CD8-positive, alpha-beta memory T cell (primary cell): ENCODE measurements around the gene STK11IP. TPM values are rescaled to one million over a fixed set of nuclear protein-coding genes. Genes with fewer than 3 reads are reported as not detected.

Experiments used
- CTCF ChIA-PET: fragments of 350-600 bp; sonication (Branson Sonifier 250); formaldehyde crosslinking; loops from one replicate; lab custom pipeline; 2021; ENCODE audit warnings: antibody characterized with exemption; lab: Charles Lee
- POLR2A ChIA-PET: fragments of 350-600 bp; sonication (Branson Sonifier 250); formaldehyde crosslinking; loops from one replicate; lab custom pipeline; 2021; ENCODE audit warnings: antibody characterized with exemption; lab: Charles Lee
- DNase-seq, 5 donors: peaks; one replicate each; pipeline versions ENCODE4 v3.0.0 to v3.0.0-alpha.2; 2020 to 2022; ENCODE audit warnings: mixed read lengths in 1 of 5
- H3K27ac ChIP-seq: one replicate; pipeline ENCODE4 v1.7.0; 2013; ENCODE audit warnings: low read depth, mild to moderate bottlenecking, low read length, moderate library complexity
- H3K27me3 ChIP-seq: 2 replicates; pipeline ENCODE4 v1.7.0; 2013; ENCODE audit warnings: low read length, mild to moderate bottlenecking; ENCODE audit not compliant: insufficient read depth, poor library complexity, severe bottlenecking
- H3K36me3 ChIP-seq: 2 replicates; pipeline ENCODE4 v1.7.0; 2013; ENCODE audit warnings: mild to moderate bottlenecking, low read length, moderate library complexity; ENCODE audit not compliant: insufficient read depth
- H3K4me1 ChIP-seq: 2 replicates; pipeline ENCODE4 v1.7.0; 2013; ENCODE audit warnings: mild to moderate bottlenecking, low read length, moderate library complexity; ENCODE audit not compliant: insufficient read depth
- H3K4me3 ChIP-seq: 2 replicates; pipeline ENCODE4 v1.7.0; 2013; ENCODE audit warnings: mild to moderate bottlenecking, low read length
- H3K9me3 ChIP-seq: 2 replicates; pipeline ENCODE4 v1.7.0; 2013; ENCODE audit warnings: mild to moderate bottlenecking, low read length
- H3K27ac Mint-ChIP-seq, 8 donors: one replicate each; pipeline ENCODE4 v1.8.0; 2020 to 2021; ENCODE audit warnings: mixed read lengths in 8 of 8, mild to moderate bottlenecking in 6 of 8, inconsistent platforms in 3 of 8, moderate library complexity in 3 of 8
- H3K27me3 Mint-ChIP-seq, 2 donors: one replicate each; pipeline ENCODE4 v1.8.0; 2020 to 2021; ENCODE audit warnings: mixed read lengths in 2 of 2, mild to moderate bottlenecking in 1 of 2, moderate library complexity in 1 of 2
- H3K36me3 Mint-ChIP-seq, 3 donors: one replicate each; pipeline ENCODE4 v1.8.0; 2020 to 2021; ENCODE audit warnings: mixed read lengths in 3 of 3, inconsistent platforms in 1 of 3, mild to moderate bottlenecking in 1 of 3
- H3K4me1 Mint-ChIP-seq, 3 donors: one replicate each; pipeline ENCODE4 v1.8.0; 2020 to 2021; ENCODE audit warnings: mixed read lengths in 3 of 3, inconsistent platforms in 1 of 3, mild to moderate bottlenecking in 1 of 3
- H3K4me3 Mint-ChIP-seq, 7 donors: one replicate each; pipeline ENCODE4 v1.8.0; 2020 to 2021; ENCODE audit warnings: mixed read lengths in 7 of 7, mild to moderate bottlenecking in 6 of 7, moderate library complexity in 4 of 7, inconsistent platforms in 2 of 7
- H3K9me3 Mint-ChIP-seq, 5 donors: one replicate each; pipeline ENCODE4 v1.8.0; 2020 to 2022; ENCODE audit warnings: mixed read lengths in 5 of 5, mild to moderate bottlenecking in 3 of 5, moderate library complexity in 2 of 5, inconsistent platforms in 1 of 5
- polyA plus RNA-seq: library from polyadenylated mRNA; unstranded; fragments of 300-500 nt; fragmentation: Illumina TruSeq; gene quantifications from one replicate; pipeline ENCODE4 v1.2.3, GENCODE V29; 2021
- total RNA-seq, 2 experiments: library from RNA; stranded (reverse); gene quantifications; one replicate each; pipeline ENCODE4 v1.2.3, GENCODE V29; 2021

STK11IP gene
- total and polyA plus RNA-seq, 3 experiments from 2014 or later = 12.6 to 32.2 (median 26.2) TPM

- Histone ChIP-seq H3K4me1 (no peaks in the 10 kb centered on the region), H3K27me3 (peaks cover 6% of the 10 kb centered on the region), H3K9me3 (no peaks in the 10 kb centered on the region), H3K4me3 (no peak within 1 kb of the TSS), H3K27ac (no peak within 1 kb of the TSS), H3K36me3 (no peaks in the 10 kb centered on the region)
- peak in 1 of 5 donors; percentile 16 for DNase-seq
- no peaks in the 10 kb centered on the region for H3K36me3 Mint-ChIP-seq
- H3K27ac Mint-ChIP-seq = peak within 1 kb of the TSS in 1 of 8 donors; percentile 2
- H3K9me3 Mint-ChIP-seq = no peaks in the 10 kb centered on the region
- peaks cover 18 to 48% of the 10 kb centered on the region in 2 donors for H3K27me3 Mint-ChIP-seq
- ChIA-PET POLR2A (interaction anchor here (0.7 kb wide), 1 partner anchor 371 kb away, joined by 4 read pairs; no protein-coding TSS in a partner anchor), CTCF (interaction anchor here (1.5 kb wide), 1 partner anchor 16 kb away, joined by 4 read pairs; no protein-coding TSS in a partner anchor)
- H3K4me1 Mint-ChIP-seq = peaks cover 5 to 8% (median 5%) of the 10 kb centered on the region in 3 donors
- H3K4me3 Mint-ChIP-seq = peak within 1 kb of the TSS; percentile 62 to 92 (median 75)
Observed at GRCh38 chr2:219627103-219628100, 29.7 kb downstream of the STK11IP start, which contains the start of gene SLC4A3. Gene SLC4A3, plus strand, starts transcription at chr2:219627630. Its CDS starts 363 bp downstream, at chr2:219627993.

- peak overlapping the region in 3 of 7 donors; percentile 23 to 55 (median 32) for H3K4me3 Mint-ChIP-seq
- H3K36me3 ChIP-seq = no peaks in the 10 kb centered on the region
- no peaks in the 10 kb centered on the region for H3K9me3 Mint-ChIP-seq
- peaks cover 18 to 52% of the 10 kb centered on the region in 2 donors for H3K27me3 Mint-ChIP-seq
- H3K9me3 ChIP-seq = no peaks in the 10 kb centered on the region
- peaks cover 5 to 8% (median 5%) of the 10 kb centered on the region in 3 donors for H3K4me1 Mint-ChIP-seq
- no peak overlapping the region for H3K4me3 ChIP-seq
- no peak overlapping the region for H3K27ac Mint-ChIP-seq
- ChIA-PET CTCF (interaction anchor here (1.0 kb wide), 1 partner anchor 12 kb away, joined by 3 read pairs; no protein-coding TSS in a partner anchor), POLR2A (no interaction called here)
- no peak for DNase-seq
- H3K36me3 Mint-ChIP-seq = no peaks in the 10 kb centered on the region
- H3K27me3 ChIP-seq = peaks cover 6% of the 10 kb centered on the region
- H3K4me1 ChIP-seq = no peaks in the 10 kb centered on the region
- H3K27ac ChIP-seq = no peak overlapping the region
Observed at GRCh38 chr2:219628235-219628985, 30.8 kb downstream of the STK11IP start.

- H3K36me3 ChIP-seq = no peaks in the 10 kb centered on the region
- no peak overlapping the region for H3K27ac ChIP-seq
- ChIA-PET POLR2A (no interaction called here), CTCF (interaction anchor here (1.0 kb wide), 1 partner anchor 11 kb away, joined by 3 read pairs; no protein-coding TSS in a partner anchor)
- Mint-ChIP-seq H3K4me3 (peak overlapping the region in 1 of 7 donors; percentile 54), H3K27me3 (peaks cover 19 to 50% of the 10 kb centered on the region in 2 donors), H3K36me3 (no peaks in the 10 kb centered on the region), H3K4me1 (peaks cover 5 to 8% (median 5%) of the 10 kb centered on the region in 3 donors), H3K9me3 (no peaks in the 10 kb centered on the region), H3K27ac (no peak overlapping the region)
- no peak overlapping the region for H3K4me3 ChIP-seq
- H3K9me3 ChIP-seq = no peaks in the 10 kb centered on the region
- H3K4me1 ChIP-seq = no peaks in the 10 kb centered on the region
- DNase-seq = no peak
- peaks cover 6% of the 10 kb centered on the region for H3K27me3 ChIP-seq
Observed at GRCh38 chr2:219628986-219629901, 31.6 kb downstream of the STK11IP start.

- H3K4me3 Mint-ChIP-seq = no peak overlapping the region
- DNase-seq = no peak
- POLR2A ChIA-PET = no interaction called here
- Histone ChIP-seq H3K4me3 (no peak overlapping the region), H3K27ac (no peak overlapping the region), H3K27me3 (peaks cover 6% of the 10 kb centered on the region), H3K9me3 (no peaks in the 10 kb centered on the region), H3K4me1 (no peaks in the 10 kb centered on the region), H3K36me3 (no peaks in the 10 kb centered on the region)
- H3K27me3 Mint-ChIP-seq = peaks cover 17 to 47% of the 10 kb centered on the region in 2 donors
- no peaks in the 10 kb centered on the region for H3K9me3 Mint-ChIP-seq
- CTCF ChIA-PET = no interaction called here
- H3K36me3 Mint-ChIP-seq = no peaks in the 10 kb centered on the region
- H3K27ac Mint-ChIP-seq = peak overlapping the region in 1 of 8 donors; percentile 50
- peaks cover 5 to 8% (median 5%) of the 10 kb centered on the region in 3 donors for H3K4me1 Mint-ChIP-seq
Observed at GRCh38 chr2:219629976-219630695, 32.5 kb downstream of the STK11IP start.

GRCh38 chr2:219630770-219631405 lies 33.2 kb downstream of the STK11IP start:
- no peaks in the 10 kb centered on the region for H3K4me1 ChIP-seq
- no peak overlapping the region for H3K27ac Mint-ChIP-seq
- H3K27me3 ChIP-seq = peaks cover 6% of the 10 kb centered on the region
- H3K4me3 ChIP-seq = no peak overlapping the region
- POLR2A ChIA-PET = no interaction called here
- CTCF ChIA-PET = no interaction called here
- no peak overlapping the region for H3K4me3 Mint-ChIP-seq
- no peaks in the 10 kb centered on the region for H3K36me3 Mint-ChIP-seq
- no peaks in the 10 kb centered on the region for H3K36me3 ChIP-seq
- no peak overlapping the region for H3K27ac ChIP-seq
- peaks cover 5 to 8% (median 5%) of the 10 kb centered on the region in 3 donors for H3K4me1 Mint-ChIP-seq
- no peaks in the 10 kb centered on the region for H3K9me3 ChIP-seq
- no peaks in the 10 kb centered on the region for H3K9me3 Mint-ChIP-seq
- DNase-seq = no peak
- H3K27me3 Mint-ChIP-seq = peaks cover 15 to 46% of the 10 kb centered on the region in 2 donors

GRCh38 chr2:219631406-219631891 lies 33.8 kb downstream of the STK11IP start:
- no peak for DNase-seq
- H3K9me3 ChIP-seq = no peaks in the 10 kb centered on the region
- peaks cover 14 to 45% of the 10 kb centered on the region in 2 donors for H3K27me3 Mint-ChIP-seq
- H3K36me3 ChIP-seq = no peaks in the 10 kb centered on the region
- no peaks in the 10 kb centered on the region for H3K4me1 ChIP-seq
- no peak overlapping the region for H3K27ac Mint-ChIP-seq
- no peak overlapping the region for H3K27ac ChIP-seq
- peaks cover 5 to 7% (median 5%) of the 10 kb centered on the region in 3 donors for H3K4me1 Mint-ChIP-seq
- no peaks in the 10 kb centered on the region for H3K36me3 Mint-ChIP-seq
- H3K4me3 ChIP-seq = no peak overlapping the region
- H3K27me3 ChIP-seq = peaks cover 6% of the 10 kb centered on the region
- CTCF ChIA-PET = interaction anchor here (1.7 kb wide), 1 partner anchor 11 kb away, joined by 7 read pairs; no protein-coding TSS in a partner anchor
- H3K4me3 Mint-ChIP-seq = peak overlapping the region in 1 of 7 donors; percentile 23
- no peaks in the 10 kb centered on the region for H3K9me3 Mint-ChIP-seq
- POLR2A ChIA-PET = no interaction called here
